ENCODE data around the gene OR8B8.
A peak's percentile ranks its signal among the peaks of the same experiment; 100 is the strongest.

Gene OR8B8

GRCh38 chr11:124445646-124446150 lies at the start of gene OR8B8:
Gene OR8B8, minus strand, starts transcription at chr11:124445696. Its CDS starts 4,611 bp downstream, at chr11:124441085.
- H3K27ac Mint-ChIP-seq, result no peak within 1 kb of the TSS
- H3K4me1 Mint-ChIP-seq, result no peaks in the 10 kb centered on the region
- no peak within 1 kb of the TSS for H3K4me3 Mint-ChIP-seq
- no peak for TF ChIP-seq CTCF (IDR thresholded peaks at IDR 0.05; ENCODE audit: unreplicated experiment in 3 of 3)
- H3K36me3 Mint-ChIP-seq (ENCODE audit: low read depth), result no peaks in the 10 kb centered on the region
- H3K27me3 Mint-ChIP-seq (ENCODE audit: low read depth), result no peaks in the 10 kb centered on the region
- no peaks in the 10 kb centered on the region for H3K9me3 Mint-ChIP-seq

GRCh38 chr11:124493016-124493655 lies 47.6 kb upstream of the OR8B8 start:
- TF ChIP-seq CTCF (IDR thresholded peaks at IDR 0.05; ENCODE audit: unreplicated experiment in 3 of 3), result no peak
- H3K4me1 Mint-ChIP-seq, result no peaks in the 10 kb centered on the region
- no peak overlapping the region for H3K27ac Mint-ChIP-seq
- no peaks in the 10 kb centered on the region for H3K36me3 Mint-ChIP-seq (ENCODE audit: low read depth)
- peaks cover 20% of the 10 kb centered on the region for H3K27me3 Mint-ChIP-seq (ENCODE audit: low read depth)
- H3K9me3 Mint-ChIP-seq, result peaks cover 6% of the 10 kb centered on the region
- no peak overlapping the region for H3K4me3 Mint-ChIP-seq

- Mint-ChIP-seq H3K4me3 (no peak overlapping the region), H3K4me1 (peaks cover 32% of the 10 kb centered on the region), H3K27ac (no peak overlapping the region), H3K36me3 (ENCODE audit: low read depth) (no peaks in the 10 kb centered on the region), H3K9me3 (peaks cover 9% of the 10 kb centered on the region), H3K27me3 (ENCODE audit: low read depth) (no peaks in the 10 kb centered on the region)
- TF ChIP-seq CTCF (IDR thresholded peaks at IDR 0.05; ENCODE audit: unreplicated experiment in 3 of 3), result no peak
Measured at GRCh38 chr11:124483422-124483821, 37.9 kb upstream of the OR8B8 start.

- Mint-ChIP-seq H3K27ac (peak overlapping the region in 2 of 3 experiments; percentile 60 to 70), H3K36me3 (ENCODE audit: low read depth) (no peaks in the 10 kb centered on the region), H3K9me3 (peaks cover 9% of the 10 kb centered on the region), H3K4me1 (peaks cover 32% of the 10 kb centered on the region), H3K4me3 (peak overlapping the region; percentile 39 to 54 (median 50)), H3K27me3 (ENCODE audit: low read depth) (no peaks in the 10 kb centered on the region)
- no peak for TF ChIP-seq CTCF (IDR thresholded peaks at IDR 0.05; ENCODE audit: unreplicated experiment in 3 of 3)
Measured at GRCh38 chr11:124482362-124483147, 37.1 kb upstream of the OR8B8 start.

- Mint-ChIP-seq H3K36me3 (ENCODE audit: low read depth) (no peaks in the 10 kb centered on the region), H3K9me3 (peaks cover under 1% of the 10 kb centered on the region), H3K27me3 (ENCODE audit: low read depth) (no peaks in the 10 kb centered on the region), H3K4me1 (peaks cover 32% of the 10 kb centered on the region), H3K27ac (peak overlapping the region; percentile 31 to 79 (median 74)), H3K4me3 (peak overlapping the region; percentile 68 to 76 (median 74))
- TF ChIP-seq CTCF (IDR thresholded peaks at IDR 0.05; ENCODE audit: unreplicated experiment in 3 of 3), result no peak
Measured at GRCh38 chr11:124481365-124482323, 36.1 kb upstream of the OR8B8 start.

Data from nephron (organoid).